Trophoblast cell (in vitro differentiated cells and primary cell): ENCODE data around the gene DBNDD1.
A peak's percentile ranks its signal among the peaks of the same experiment; 100 is the strongest.

Source experiments
- DNase-seq, 2 donors: peaks; one replicate each; pipeline ENCODE4 v3.0.0-alpha.2; 2016
- H2AFZ ChIP-seq: 2 replicates; pipeline ENCODE4 v1.6.1; 2013; ENCODE audit warnings: low read length, moderate library complexity, mild to moderate bottlenecking; ENCODE audit not compliant: insufficient read depth, poor library complexity
- H2AK5ac ChIP-seq: 2 replicates; pipeline ENCODE4 v1.6.1; 2013; ENCODE audit warnings: mild to moderate bottlenecking, low read length
- H2BK120ac ChIP-seq: 2 replicates; pipeline ENCODE4 v1.6.1; 2013; ENCODE audit warnings: low read length, mild to moderate bottlenecking, moderate library complexity; ENCODE audit not compliant: insufficient read depth, poor library complexity
- H2BK12ac ChIP-seq: 2 replicates; pipeline ENCODE4 v1.6.1; 2013; ENCODE audit warnings: mild to moderate bottlenecking, low read length, moderate library complexity
- H2BK5ac ChIP-seq: 2 replicates; pipeline ENCODE4 v1.6.1; 2013; ENCODE audit warnings: low read length, low read depth, moderate library complexity, mild to moderate bottlenecking; ENCODE audit not compliant: poor library complexity
- H3K14ac ChIP-seq: 2 replicates; pipeline ENCODE4 v1.6.1; 2013; ENCODE audit warnings: mild to moderate bottlenecking, low read length
- H3K18ac ChIP-seq: 2 replicates; pipeline ENCODE4 v1.6.1; 2013; ENCODE audit warnings: mild to moderate bottlenecking, low read length
- H3K23ac ChIP-seq: 2 replicates; pipeline ENCODE4 v1.6.1; 2013; ENCODE audit warnings: low read length
- H3K27ac ChIP-seq: 2 replicates; pipeline ENCODE4 v1.5.1; 2013; ENCODE audit warnings: low read depth, mild to moderate bottlenecking, inconsistent platforms, low read length, moderate library complexity
- H3K27me3 ChIP-seq: 2 replicates; pipeline ENCODE4 v1.6.1; 2013; ENCODE audit warnings: inconsistent platforms, mild to moderate bottlenecking, low read length, moderate library complexity; ENCODE audit not compliant: insufficient read depth
- H3K36me3 ChIP-seq, 2 experiments: 1 replicate in 1 of 2; 2 replicates in 1 of 2; pipeline ENCODE4 v1.6.1; 2013; ENCODE audit warnings: low read length in 2 of 2, mild to moderate bottlenecking in 2 of 2, moderate library complexity in 1 of 2; ENCODE audit not compliant: insufficient read depth in 2 of 2, control insufficient read depth in 1 of 2
- H3K4ac ChIP-seq: 2 replicates; pipeline ENCODE4 v1.6.1; 2013; ENCODE audit warnings: low read depth, mild to moderate bottlenecking, low read length, moderate library complexity
- H3K4me1 ChIP-seq, 2 experiments: 1 replicate in 1 of 2; 2 replicates in 1 of 2; pipeline ENCODE4 v1.6.1; 2013; ENCODE audit warnings: low read length in 2 of 2, mild to moderate bottlenecking in 2 of 2, moderate library complexity in 1 of 2; ENCODE audit not compliant: insufficient read depth in 2 of 2, control insufficient read depth in 1 of 2
- H3K4me2 ChIP-seq: 2 replicates; pipeline ENCODE4 v1.6.1; 2013; ENCODE audit warnings: inconsistent platforms, mild to moderate bottlenecking, low read length, moderate library complexity
- H3K4me3 ChIP-seq: 2 replicates; pipeline ENCODE4 v1.5.1; 2013; ENCODE audit warnings: mild to moderate bottlenecking, low read depth, low read length, inconsistent platforms
- H3K79me1 ChIP-seq: one replicate; pipeline ENCODE4 v1.6.1; 2013; ENCODE audit warnings: low read length
- H3K79me2 ChIP-seq: 2 replicates; pipeline ENCODE4 v1.6.1; 2013; ENCODE audit warnings: low read length, mild to moderate bottlenecking; ENCODE audit not compliant: control insufficient read depth, insufficient read depth, poor library complexity
- H3K9ac ChIP-seq: 2 replicates; pipeline ENCODE4 v1.6.1; 2013; ENCODE audit warnings: mild to moderate bottlenecking, low read length
- H3K9me3 ChIP-seq: 2 replicates; pipeline ENCODE4 v1.6.1; 2013; ENCODE audit warnings: low read depth, mild to moderate bottlenecking, control low read depth, inconsistent platforms, low read length; ENCODE audit not compliant: insufficient read depth
- H4K12ac ChIP-seq: 2 replicates; pipeline ENCODE4 v1.6.1; 2013; ENCODE audit warnings: low read depth, mild to moderate bottlenecking, low read length, moderate library complexity
- H4K8ac ChIP-seq: 2 replicates; pipeline ENCODE4 v1.6.1; 2013; ENCODE audit warnings: low read depth, mild to moderate bottlenecking, low read length, moderate library complexity
- H4K91ac ChIP-seq: one replicate; pipeline ENCODE4 v1.6.1; 2013; ENCODE audit warnings: low read depth, mild to moderate bottlenecking, low read length, moderate library complexity
- WGBS: extraction: QIAGEN DNeasy Blood & Tissue Kit; methylation state at CpG from one replicate; pipeline ENCODE4 v1.1.7; 2013; ENCODE audit warnings: missing lambda C conversion rate; ENCODE audit not compliant: insufficient read length, insufficient coverage; ENCODE audit errors: extremely low coverage; 5-methylcytosine and 5-hydroxymethylcytosine counted together

Gene DBNDD1

GRCh38 chr16:90048737-90049330 lies 29.6 kb upstream of the DBNDD1 start:
- no peak overlapping the region for H3K14ac ChIP-seq
- H3K4me3 ChIP-seq = no peak overlapping the region
- no peak for DNase-seq
- no peak overlapping the region for H4K91ac ChIP-seq
- H2BK5ac ChIP-seq = no peak overlapping the region
- no CpG with 5 or more reads among the region's 19 CpGs for WGBS
- no peak overlapping the region for H3K18ac ChIP-seq
- H3K79me2 ChIP-seq = no peaks in the 10 kb centered on the region
- H2AK5ac ChIP-seq = no peak overlapping the region
- H3K27ac ChIP-seq = no peak overlapping the region
- peaks cover 7 to 8% of the 10 kb centered on the region in 2 experiments for H3K4me1 ChIP-seq
- H4K8ac ChIP-seq = no peak overlapping the region
- no peaks in the 10 kb centered on the region for H3K79me1 ChIP-seq
- H3K36me3 ChIP-seq = no peaks in the 10 kb centered on the region
- no peak overlapping the region for H2BK12ac ChIP-seq
- no peak overlapping the region for H3K23ac ChIP-seq
- no peak overlapping the region for H3K9ac ChIP-seq
- no peak overlapping the region for H2AFZ ChIP-seq
- no peaks in the 10 kb centered on the region for H3K27me3 ChIP-seq
- no peak overlapping the region for H2BK120ac ChIP-seq
- H4K12ac ChIP-seq = no peak overlapping the region
- no peak overlapping the region for H3K4ac ChIP-seq
- H3K4me2 ChIP-seq = no peak overlapping the region
- peaks cover 17% of the 10 kb centered on the region for H3K9me3 ChIP-seq

DNA sequence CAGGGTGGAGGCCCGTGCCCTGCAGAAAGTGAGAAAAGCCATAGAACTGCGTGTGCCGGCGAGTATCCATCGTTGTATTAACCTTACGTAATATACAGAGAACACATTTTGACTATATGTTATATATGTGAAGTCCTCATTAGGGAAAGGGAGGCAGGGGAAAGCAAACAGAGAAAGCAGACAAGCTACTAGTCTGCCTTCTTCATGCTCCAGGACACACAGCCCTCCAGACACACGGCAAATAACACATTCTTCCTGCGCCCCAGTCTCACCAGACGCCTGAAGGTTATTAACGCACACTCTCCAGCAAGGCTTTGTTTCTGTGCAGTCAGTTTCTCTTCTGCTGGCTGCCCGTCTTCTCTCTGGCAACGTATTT lies 29.1 kb upstream of the DBNDD1 start:
- Histone ChIP-seq H2BK12ac (no peak overlapping the region), H4K12ac (no peak overlapping the region), H3K18ac (no peak overlapping the region), H2BK120ac (no peak overlapping the region), H3K27ac (no peak overlapping the region), H3K9me3 (peaks cover 16% of the 10 kb centered on the region), H3K4me2 (no peak overlapping the region), H3K4me3 (no peak overlapping the region), H4K8ac (no peak overlapping the region), H2BK5ac (no peak overlapping the region), H3K23ac (no peak overlapping the region), H3K4ac (no peak overlapping the region), H3K4me1 (peaks cover 7 to 8% of the 10 kb centered on the region in 2 experiments), H3K27me3 (no peaks in the 10 kb centered on the region), H3K9ac (no peak overlapping the region), H2AK5ac (no peak overlapping the region), H3K14ac (no peak overlapping the region), H3K79me2 (no peaks in the 10 kb centered on the region), H3K36me3 (peaks cover 0 to 2% of the 10 kb centered on the region in 2 experiments), H3K79me1 (no peaks in the 10 kb centered on the region), H2AFZ (no peak overlapping the region), H4K91ac (no peak overlapping the region)
- peak in 1 of 2 donors; percentile 18 for DNase-seq
- WGBS = no CpG with 5 or more reads among the region's 12 CpGs

- no peak overlapping the region for H3K14ac ChIP-seq
- no peak overlapping the region for H3K23ac ChIP-seq
- H4K12ac ChIP-seq = no peak overlapping the region
- no peak overlapping the region for H3K27ac ChIP-seq
- H3K9ac ChIP-seq = no peak overlapping the region
- peaks cover 0 to 2% of the 10 kb centered on the region in 2 experiments for H3K36me3 ChIP-seq
- DNase-seq = no peak
- no CpG with 5 or more reads among the region's 59 CpGs for WGBS
- H2BK5ac ChIP-seq = no peak overlapping the region
- H3K4me3 ChIP-seq = no peak overlapping the region
- H3K79me2 ChIP-seq = no peaks in the 10 kb centered on the region
- no peak overlapping the region for H2BK120ac ChIP-seq
- no peak overlapping the region for H2BK12ac ChIP-seq
- no peaks in the 10 kb centered on the region for H3K27me3 ChIP-seq
- H2AK5ac ChIP-seq = no peak overlapping the region
- no peak overlapping the region for H4K8ac ChIP-seq
- H3K18ac ChIP-seq = no peak overlapping the region
- no peak overlapping the region for H2AFZ ChIP-seq
- H3K9me3 ChIP-seq = peaks cover 11% of the 10 kb centered on the region
- no peak overlapping the region for H3K4me2 ChIP-seq
- H4K91ac ChIP-seq = no peak overlapping the region
- H3K4me1 ChIP-seq = peaks cover 7 to 8% of the 10 kb centered on the region in 2 experiments
- H3K79me1 ChIP-seq = no peaks in the 10 kb centered on the region
- no peak overlapping the region for H3K4ac ChIP-seq
These were observed 28.6 kb upstream of the DBNDD1 start for GRCh38 chr16:90047714-90048346.

- Histone ChIP-seq H4K8ac (no peak overlapping the region), H3K4me1 (peaks cover 7 to 8% of the 10 kb centered on the region in 2 experiments), H3K9me3 (peaks cover 11% of the 10 kb centered on the region), H4K12ac (no peak overlapping the region), H2AK5ac (no peak overlapping the region), H2BK120ac (no peak overlapping the region), H2BK12ac (no peak overlapping the region), H3K4me3 (no peak overlapping the region), H3K79me1 (no peaks in the 10 kb centered on the region), H4K91ac (no peak overlapping the region), H3K4me2 (no peak overlapping the region), H3K14ac (no peak overlapping the region), H3K36me3 (peaks cover 0 to 4% of the 10 kb centered on the region in 2 experiments), H3K79me2 (no peaks in the 10 kb centered on the region), H3K27ac (no peak overlapping the region), H3K27me3 (no peaks in the 10 kb centered on the region), H3K9ac (no peak overlapping the region), H3K23ac (no peak overlapping the region), H3K4ac (no peak overlapping the region), H2BK5ac (no peak overlapping the region), H3K18ac (no peak overlapping the region), H2AFZ (no peak overlapping the region)
- peak; percentile 72 to 74 for DNase-seq
- WGBS = no CpG with 5 or more reads among the region's 40 CpGs
These were observed 27.9 kb upstream of the DBNDD1 start for GRCh38 chr16:90046971-90047713.
